Neuronal stem cell (in vitro differentiated cells): ENCODE results near the gene TADA3.

Experiments
- DNase-seq: peaks from one replicate; pipeline ENCODE4 v3.0.0-alpha.2; 2013; ENCODE audit warnings: low spot score
- H2AFZ ChIP-seq: one replicate; pipeline ENCODE4 v1.6.1; 2013; ENCODE audit warnings: mild to moderate bottlenecking, low read length, inconsistent platforms
- H2AK5ac ChIP-seq: 2 replicates; pipeline ENCODE4 v1.6.1; 2013; ENCODE audit warnings: low read depth, mild to moderate bottlenecking, inconsistent platforms, low read length, moderate library complexity, mixed read lengths
- H2BK120ac ChIP-seq: 2 replicates; pipeline ENCODE4 v1.6.1; 2013; ENCODE audit warnings: low read depth, mild to moderate bottlenecking, inconsistent platforms, low read length, moderate library complexity, mixed read lengths
- H2BK12ac ChIP-seq: one replicate; pipeline ENCODE4 v1.6.1; 2013; ENCODE audit warnings: low read length, inconsistent platforms
- H2BK15ac ChIP-seq: 2 replicates; pipeline ENCODE4 v1.6.1; 2013; ENCODE audit warnings: mild to moderate bottlenecking, low read length, inconsistent platforms, mixed read lengths
- H2BK5ac ChIP-seq: one replicate; pipeline ENCODE4 v1.6.1; 2013; ENCODE audit warnings: inconsistent platforms, mild to moderate bottlenecking, low read length, moderate library complexity
- H3K14ac ChIP-seq: one replicate; pipeline ENCODE4 v1.6.1; 2013; ENCODE audit warnings: low read length, inconsistent platforms
- H3K18ac ChIP-seq: 2 replicates; pipeline ENCODE4 v1.6.1; 2013; ENCODE audit warnings: low read length, inconsistent platforms
- H3K23ac ChIP-seq: 2 replicates; pipeline ENCODE4 v1.6.1; 2013; ENCODE audit warnings: low read depth, mild to moderate bottlenecking, mixed read lengths, low read length, inconsistent platforms; ENCODE audit not compliant: poor library complexity
- H3K27ac ChIP-seq: replicated peaks from 3 replicates; pipeline ENCODE4 v1.5.1; 2013; ENCODE audit warnings: low read length, inconsistent platforms
- H3K27me3 ChIP-seq, 3 experiments: 2 replicates each; pipeline ENCODE4 v1.6.1; 2013; ENCODE audit warnings: low read length in 3 of 3, mild to moderate bottlenecking in 2 of 3, inconsistent platforms in 1 of 3, low read depth in 1 of 3, mixed read lengths in 1 of 3, moderate library complexity in 1 of 3; ENCODE audit not compliant: control insufficient read depth in 3 of 3, insufficient read depth in 3 of 3
- H3K36me3 ChIP-seq, 2 donors: replicated peaks in 1 of 2; 2 replicates each; pipeline ENCODE4 v1.6.1; 2013; ENCODE audit warnings: low read length in 2 of 2; ENCODE audit not compliant: control insufficient read depth in 2 of 2, insufficient read depth in 2 of 2
- H3K4ac ChIP-seq: 2 replicates; pipeline ENCODE4 v1.6.1; 2013; ENCODE audit warnings: inconsistent platforms, mild to moderate bottlenecking, low read length, moderate library complexity
- H3K4me1 ChIP-seq, 2 donors: 1 replicate in 1 of 2; 2 replicates in 1 of 2; pipeline ENCODE4 v1.6.1; 2013; ENCODE audit warnings: low read length in 2 of 2, low read depth in 1 of 2; ENCODE audit not compliant: control insufficient read depth in 2 of 2, insufficient read depth in 1 of 2
- H3K4me2 ChIP-seq: one replicate; pipeline ENCODE4 v1.6.1; 2013; ENCODE audit warnings: mild to moderate bottlenecking, low read length, inconsistent platforms; ENCODE audit not compliant: insufficient read depth, poor library complexity, severe bottlenecking
- H3K4me3 ChIP-seq, 2 donors: 2 replicates each; pipeline ENCODE4 v1.5.1; 2013; ENCODE audit warnings: low read length in 2 of 2, mild to moderate bottlenecking in 2 of 2, inconsistent platforms in 1 of 2, moderate library complexity in 1 of 2
- H3K79me1 ChIP-seq: one replicate; pipeline ENCODE4 v1.6.1; 2013; ENCODE audit warnings: low read depth, mild to moderate bottlenecking, inconsistent platforms, low read length, moderate library complexity
- H3K9ac ChIP-seq: one replicate; pipeline ENCODE4 v1.6.1; 2013; ENCODE audit warnings: mild to moderate bottlenecking, low read depth, low read length, inconsistent platforms; ENCODE audit not compliant: poor library complexity
- H3K9me3 ChIP-seq, 2 donors: replicated peaks in 1 of 2; 2 replicates each; pipeline versions ENCODE3 to v1.6.1; 2013; ENCODE audit warnings: low read length in 2 of 2, mild to moderate bottlenecking in 2 of 2, inconsistent platforms in 1 of 2, low read depth in 1 of 2, mixed read lengths in 1 of 2, moderate library complexity in 1 of 2; ENCODE audit not compliant: control insufficient read depth in 2 of 2, insufficient read depth in 1 of 2
- H4K8ac ChIP-seq: one replicate; pipeline ENCODE4 v1.6.1; 2013; ENCODE audit warnings: low read depth, mild to moderate bottlenecking, inconsistent platforms, low read length, moderate library complexity
- H4K91ac ChIP-seq: one replicate; pipeline ENCODE4 v1.6.1; 2013; ENCODE audit warnings: low read length, low read depth, mild to moderate bottlenecking, inconsistent platforms; ENCODE audit not compliant: poor library complexity
- WGBS, 2 donors: extraction: QIAGEN DNeasy Blood & Tissue Kit; methylation state at CpG; one replicate each; pipeline ENCODE4 v1.1.7; 2013; ENCODE audit warnings: missing lambda C conversion rate in 2 of 2, mixed read lengths in 1 of 2; ENCODE audit not compliant: insufficient read length in 2 of 2, insufficient replicate concordance in 1 of 2; ENCODE audit errors: extremely low coverage in 2 of 2; 5-methylcytosine and 5-hydroxymethylcytosine counted together

TADA3 gene

DNA sequence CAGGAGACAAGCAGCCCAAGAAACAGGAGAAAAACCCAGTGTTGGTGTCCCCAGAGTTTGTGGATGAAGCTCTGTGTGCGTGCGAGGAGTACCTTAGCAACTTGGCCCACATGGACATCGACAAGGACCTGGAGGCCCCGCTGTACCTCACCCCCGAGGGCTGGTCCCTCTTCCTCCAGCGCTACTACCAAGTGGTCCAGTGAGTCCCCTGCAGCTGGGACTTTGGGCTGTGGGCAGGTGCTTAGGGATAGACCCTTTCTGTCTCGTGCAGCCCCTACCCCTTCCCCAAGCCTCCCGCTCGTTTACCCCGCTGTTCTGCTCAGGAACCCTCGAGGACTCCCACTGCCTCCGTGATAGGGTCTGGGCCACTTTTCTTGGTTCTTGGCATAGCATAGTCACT, 28.3 kb upstream of the TADA3 start:
- H3K18ac ChIP-seq = no peak overlapping the region
- peaks cover 4 to 35% of the 10 kb centered on the region in 2 donors for H3K36me3 ChIP-seq
- no peak overlapping the region for H4K8ac ChIP-seq
- H3K14ac ChIP-seq = no peak overlapping the region
- no peak overlapping the region for H3K27ac ChIP-seq
- H2AFZ ChIP-seq = no peak overlapping the region
- no peak overlapping the region for H3K23ac ChIP-seq
- H4K91ac ChIP-seq = no peak overlapping the region
- H3K4me2 ChIP-seq = no peak overlapping the region
- H3K9ac ChIP-seq = peak overlapping the region; percentile 6
- no peak overlapping the region for H3K4me3 ChIP-seq
- no peaks in the 10 kb centered on the region for H3K27me3 ChIP-seq
- H3K79me1 ChIP-seq = peaks cover 2% of the 10 kb centered on the region
- no peak overlapping the region for H2AK5ac ChIP-seq
- H3K4me1 ChIP-seq = no peaks in the 10 kb centered on the region
- H2BK120ac ChIP-seq = no peak overlapping the region
- no peak overlapping the region for H2BK15ac ChIP-seq
- WGBS, 2 donors = no CpG with 5 or more reads among the region's 12 CpGs
- no peak overlapping the region for H2BK5ac ChIP-seq
- no peak for DNase-seq
- H3K4ac ChIP-seq = no peak overlapping the region
- no peak overlapping the region for H2BK12ac ChIP-seq
- H3K9me3 ChIP-seq = no peaks in the 10 kb centered on the region

DNA sequence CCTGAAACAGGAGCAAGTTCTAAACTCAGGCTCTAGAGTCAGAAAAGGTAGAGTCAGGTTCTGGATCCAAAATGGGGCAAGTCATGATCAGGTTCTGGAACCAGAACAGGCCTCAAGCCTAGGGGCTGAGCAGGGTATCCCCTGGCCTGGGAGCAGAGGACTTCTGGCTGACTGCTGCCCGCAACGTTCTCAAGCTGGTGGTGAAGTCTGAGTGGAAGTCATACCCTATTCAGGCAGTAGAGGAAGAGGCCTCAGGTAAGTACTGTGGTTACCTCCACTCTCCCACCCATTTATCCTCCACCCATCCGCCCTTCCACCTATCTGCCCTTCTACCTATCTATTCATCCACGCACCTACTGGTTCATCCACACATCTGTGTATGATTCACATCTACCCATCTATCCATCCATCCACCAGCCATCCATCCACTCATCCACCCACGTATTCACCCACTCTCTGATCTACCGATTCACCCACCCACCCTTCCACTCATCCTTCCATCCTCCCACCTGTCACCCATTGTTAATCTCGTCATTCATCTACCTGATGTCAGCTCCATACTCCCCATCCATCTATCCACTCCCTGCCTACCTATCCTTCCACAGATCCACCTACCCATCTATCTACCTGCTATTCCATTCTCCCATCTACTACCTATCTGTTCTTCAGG, 26.5 kb upstream of the TADA3 start:
- Histone ChIP-seq H2BK12ac (no peak overlapping the region), H3K4me3 (no peak overlapping the region), H3K27me3 (no peaks in the 10 kb centered on the region), H3K79me1 (no peaks in the 10 kb centered on the region), H2BK15ac (no peak overlapping the region), H4K8ac (no peak overlapping the region), H3K18ac (no peak overlapping the region), H2AK5ac (no peak overlapping the region), H3K4me1 (no peaks in the 10 kb centered on the region), H2AFZ (no peak overlapping the region), H2BK5ac (no peak overlapping the region), H3K9me3 (no peaks in the 10 kb centered on the region), H3K23ac (no peak overlapping the region), H3K4me2 (no peak overlapping the region), H2BK120ac (no peak overlapping the region), H3K14ac (no peak overlapping the region), H3K36me3 (peaks cover 6 to 38% of the 10 kb centered on the region in 2 donors), H3K4ac (no peak overlapping the region), H4K91ac (no peak overlapping the region), H3K27ac (no peak overlapping the region), H3K9ac (no peak overlapping the region)
- DNase-seq = no peak
- no CpG with 5 or more reads among the region's 7 CpGs for WGBS, 2 donors

DNA sequence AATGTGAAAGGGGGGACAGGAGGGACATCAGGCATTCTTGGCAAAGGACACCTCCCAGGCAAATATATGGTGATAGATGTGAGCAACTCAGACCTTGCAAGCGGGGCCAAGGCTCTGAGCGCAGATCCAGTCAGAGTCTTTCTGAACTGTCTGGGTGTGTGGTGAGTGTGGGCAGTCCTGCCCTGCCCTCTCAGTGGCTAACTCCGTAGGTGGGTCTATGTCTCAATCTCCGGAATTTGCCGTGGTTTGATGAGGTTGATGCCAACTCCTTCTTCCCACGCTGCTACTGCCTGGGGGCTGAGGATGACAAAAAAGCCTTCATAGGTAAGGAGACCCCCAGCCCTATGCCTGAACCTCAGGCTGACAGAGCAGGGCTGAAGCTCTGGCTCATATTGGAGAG, 25.2 kb upstream of the TADA3 start:
- H3K9me3 ChIP-seq = no peaks in the 10 kb centered on the region
- H2AK5ac ChIP-seq = no peak overlapping the region
- H3K4me2 ChIP-seq = no peak overlapping the region
- H2BK5ac ChIP-seq = no peak overlapping the region
- no peak overlapping the region for H3K9ac ChIP-seq
- H3K27ac ChIP-seq = no peak overlapping the region
- H3K14ac ChIP-seq = no peak overlapping the region
- H3K23ac ChIP-seq = no peak overlapping the region
- H3K27me3 ChIP-seq = no peaks in the 10 kb centered on the region
- peaks cover 9 to 47% of the 10 kb centered on the region in 2 donors for H3K36me3 ChIP-seq
- no peak overlapping the region for H2AFZ ChIP-seq
- H2BK12ac ChIP-seq = no peak overlapping the region
- H4K8ac ChIP-seq = no peak overlapping the region
- H2BK15ac ChIP-seq = no peak overlapping the region
- no peaks in the 10 kb centered on the region for H3K4me1 ChIP-seq
- no peak overlapping the region for H3K18ac ChIP-seq
- H4K91ac ChIP-seq = no peak overlapping the region
- no peak overlapping the region for H3K4ac ChIP-seq
- H3K4me3 ChIP-seq = no peak overlapping the region
- DNase-seq = no peak
- no CpG with 5 or more reads among the region's 6 CpGs for WGBS, 2 donors
- H2BK120ac ChIP-seq = no peak overlapping the region
- no peaks in the 10 kb centered on the region for H3K79me1 ChIP-seq

DNA sequence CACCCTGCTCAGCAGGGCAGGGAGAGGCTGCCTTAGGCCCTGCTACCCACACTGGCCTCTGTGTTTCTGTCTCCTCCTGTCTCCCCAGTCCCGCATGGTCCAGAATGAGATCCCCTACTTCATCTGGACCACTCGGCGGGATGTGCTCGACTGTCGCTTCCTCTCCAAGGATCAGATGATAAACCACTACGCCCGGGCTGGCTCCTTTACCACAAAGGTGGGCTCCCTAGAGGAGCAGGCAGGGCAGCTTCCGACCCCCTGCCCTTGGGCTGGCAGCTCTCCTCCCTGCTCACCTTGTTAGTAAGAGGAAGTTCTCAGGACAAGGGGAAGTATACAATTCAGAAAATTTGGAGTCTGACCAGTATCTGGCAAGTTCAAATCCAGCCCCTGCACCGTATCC, 23.7 kb upstream of the TADA3 start:
- H3K4me1 ChIP-seq = no peaks in the 10 kb centered on the region
- no peak overlapping the region for H2BK120ac ChIP-seq
- peaks cover 7 to 54% of the 10 kb centered on the region in 2 donors for H3K36me3 ChIP-seq
- no peak overlapping the region for H3K18ac ChIP-seq
- H2AFZ ChIP-seq = no peak overlapping the region
- WGBS, 2 donors = no CpG with 5 or more reads among the region's 9 CpGs
- H3K4me2 ChIP-seq = no peak overlapping the region
- H2AK5ac ChIP-seq = no peak overlapping the region
- no peak for DNase-seq
- no peak overlapping the region for H4K8ac ChIP-seq
- no peak overlapping the region for H3K23ac ChIP-seq
- H2BK15ac ChIP-seq = no peak overlapping the region
- no peaks in the 10 kb centered on the region for H3K79me1 ChIP-seq
- H2BK5ac ChIP-seq = peak overlapping the region; percentile 7
- no peak overlapping the region for H3K4ac ChIP-seq
- no peak overlapping the region for H4K91ac ChIP-seq
- H3K27me3 ChIP-seq = no peaks in the 10 kb centered on the region
- no peak overlapping the region for H2BK12ac ChIP-seq
- no peak overlapping the region for H3K27ac ChIP-seq
- H3K9me3 ChIP-seq = no peaks in the 10 kb centered on the region
- H3K9ac ChIP-seq = no peak overlapping the region
- H3K14ac ChIP-seq = no peak overlapping the region
- H3K4me3 ChIP-seq = no peak overlapping the region
